PC-9 (cell line): Measurements from ENCODE around the gene REEP3.

Experiments used
- EZH2 ChIP-seq: fragments of 200-600 bp; sonication (generic); IDR thresholded peaks from 2 replicates; pipeline ENCODE4 v1.8.0; 2017; ENCODE audit warnings: antibody characterized with exemption, low read depth
- TF ChIP-seq, protein P1 (sequence below): fragments of 200-600 bp; sonication (generic); conservative IDR thresholded peaks from 2 replicates; pipeline ENCODE4 v1.6.1; 2017; ENCODE audit warnings: mixed run types, antibody characterized with exemption, mild to moderate bottlenecking, moderate library complexity

DNA sequence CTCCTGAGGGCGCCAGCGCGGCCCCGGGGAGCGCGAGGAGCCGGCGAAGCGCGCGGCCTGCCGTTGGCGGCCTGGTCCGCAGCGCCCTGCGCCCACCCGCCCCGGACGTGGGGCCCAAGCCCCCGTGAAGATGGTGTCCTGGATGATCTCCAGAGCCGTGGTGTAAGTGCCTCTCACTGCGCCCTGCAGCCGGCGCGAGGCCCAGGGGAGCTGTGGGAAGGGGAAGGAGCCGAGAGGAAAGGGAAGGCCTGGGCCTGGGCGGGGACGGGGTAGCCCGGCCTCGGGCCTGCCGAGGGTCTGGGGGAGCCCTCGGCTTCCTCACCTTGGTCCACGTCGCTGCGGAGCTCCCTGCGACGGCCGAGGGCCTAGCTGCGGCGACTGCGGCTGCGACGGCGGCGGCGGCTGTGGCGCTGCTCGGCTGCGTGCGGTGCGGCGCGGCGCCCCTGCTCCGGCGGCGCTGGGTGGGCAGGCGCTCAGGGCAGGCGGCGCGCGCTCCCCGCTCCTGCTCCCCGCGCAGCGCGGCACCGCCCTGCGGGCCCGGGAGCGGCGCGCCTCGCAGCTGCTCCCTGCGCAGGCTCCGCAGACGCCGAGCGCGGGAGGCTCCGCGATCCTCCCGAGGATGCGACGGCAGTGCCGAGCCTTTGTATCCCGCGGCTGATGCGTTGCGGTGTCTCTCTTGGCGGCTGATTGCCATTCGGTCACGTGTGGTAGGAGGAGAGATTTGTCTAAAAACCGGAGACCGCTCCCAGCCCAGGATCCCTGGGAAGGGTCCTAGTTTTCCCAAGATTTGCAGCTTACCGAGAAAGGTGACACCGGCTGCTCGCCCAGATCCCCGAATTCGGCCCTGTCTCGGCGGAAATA lies 445 bp downstream of the REEP3 start:
- TF ChIP-seq, protein P1, sequence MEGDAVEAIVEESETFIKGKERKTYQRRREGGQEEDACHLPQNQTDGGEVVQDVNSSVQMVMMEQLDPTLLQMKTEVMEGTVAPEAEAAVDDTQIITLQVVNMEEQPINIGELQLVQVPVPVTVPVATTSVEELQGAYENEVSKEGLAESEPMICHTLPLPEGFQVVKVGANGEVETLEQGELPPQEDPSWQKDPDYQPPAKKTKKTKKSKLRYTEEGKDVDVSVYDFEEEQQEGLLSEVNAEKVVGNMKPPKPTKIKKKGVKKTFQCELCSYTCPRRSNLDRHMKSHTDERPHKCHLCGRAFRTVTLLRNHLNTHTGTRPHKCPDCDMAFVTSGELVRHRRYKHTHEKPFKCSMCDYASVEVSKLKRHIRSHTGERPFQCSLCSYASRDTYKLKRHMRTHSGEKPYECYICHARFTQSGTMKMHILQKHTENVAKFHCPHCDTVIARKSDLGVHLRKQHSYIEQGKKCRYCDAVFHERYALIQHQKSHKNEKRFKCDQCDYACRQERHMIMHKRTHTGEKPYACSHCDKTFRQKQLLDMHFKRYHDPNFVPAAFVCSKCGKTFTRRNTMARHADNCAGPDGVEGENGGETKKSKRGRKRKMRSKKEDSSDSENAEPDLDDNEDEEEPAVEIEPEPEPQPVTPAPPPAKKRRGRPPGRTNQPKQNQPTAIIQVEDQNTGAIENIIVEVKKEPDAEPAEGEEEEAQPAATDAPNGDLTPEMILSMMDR: no peak
- TF ChIP-seq EZH2: no peak
